Trophoblast cell (in vitro differentiated cells and primary cell): Measurements from ENCODE around the gene GPC4.

Experiments
- DNase-seq, 2 donors: peaks; one replicate each; pipeline ENCODE4 v3.0.0-alpha.2; 2016
- H2AFZ ChIP-seq: 2 replicates; pipeline ENCODE4 v1.6.1; 2013; ENCODE audit warnings: low read length, moderate library complexity, mild to moderate bottlenecking; ENCODE audit not compliant: insufficient read depth, poor library complexity
- H2AK5ac ChIP-seq: 2 replicates; pipeline ENCODE4 v1.6.1; 2013; ENCODE audit warnings: mild to moderate bottlenecking, low read length
- H2BK120ac ChIP-seq: 2 replicates; pipeline ENCODE4 v1.6.1; 2013; ENCODE audit warnings: low read length, mild to moderate bottlenecking, moderate library complexity; ENCODE audit not compliant: insufficient read depth, poor library complexity
- H2BK12ac ChIP-seq: 2 replicates; pipeline ENCODE4 v1.6.1; 2013; ENCODE audit warnings: mild to moderate bottlenecking, low read length, moderate library complexity
- H2BK5ac ChIP-seq: 2 replicates; pipeline ENCODE4 v1.6.1; 2013; ENCODE audit warnings: low read length, low read depth, moderate library complexity, mild to moderate bottlenecking; ENCODE audit not compliant: poor library complexity
- H3K14ac ChIP-seq: 2 replicates; pipeline ENCODE4 v1.6.1; 2013; ENCODE audit warnings: mild to moderate bottlenecking, low read length
- H3K18ac ChIP-seq: 2 replicates; pipeline ENCODE4 v1.6.1; 2013; ENCODE audit warnings: mild to moderate bottlenecking, low read length
- H3K23ac ChIP-seq: 2 replicates; pipeline ENCODE4 v1.6.1; 2013; ENCODE audit warnings: low read length
- H3K27ac ChIP-seq: 2 replicates; pipeline ENCODE4 v1.5.1; 2013; ENCODE audit warnings: low read depth, mild to moderate bottlenecking, inconsistent platforms, low read length, moderate library complexity
- H3K27me3 ChIP-seq: 2 replicates; pipeline ENCODE4 v1.6.1; 2013; ENCODE audit warnings: inconsistent platforms, mild to moderate bottlenecking, low read length, moderate library complexity; ENCODE audit not compliant: insufficient read depth
- H3K36me3 ChIP-seq, 2 experiments: 1 replicate in 1 of 2; 2 replicates in 1 of 2; pipeline ENCODE4 v1.6.1; 2013; ENCODE audit warnings: low read length in 2 of 2, mild to moderate bottlenecking in 2 of 2, moderate library complexity in 1 of 2; ENCODE audit not compliant: insufficient read depth in 2 of 2, control insufficient read depth in 1 of 2
- H3K4ac ChIP-seq: 2 replicates; pipeline ENCODE4 v1.6.1; 2013; ENCODE audit warnings: low read depth, mild to moderate bottlenecking, low read length, moderate library complexity
- H3K4me1 ChIP-seq, 2 experiments: 1 replicate in 1 of 2; 2 replicates in 1 of 2; pipeline ENCODE4 v1.6.1; 2013; ENCODE audit warnings: low read length in 2 of 2, mild to moderate bottlenecking in 2 of 2, moderate library complexity in 1 of 2; ENCODE audit not compliant: insufficient read depth in 2 of 2, control insufficient read depth in 1 of 2
- H3K4me2 ChIP-seq: 2 replicates; pipeline ENCODE4 v1.6.1; 2013; ENCODE audit warnings: inconsistent platforms, mild to moderate bottlenecking, low read length, moderate library complexity
- H3K4me3 ChIP-seq: 2 replicates; pipeline ENCODE4 v1.5.1; 2013; ENCODE audit warnings: mild to moderate bottlenecking, low read depth, low read length, inconsistent platforms
- H3K79me1 ChIP-seq: one replicate; pipeline ENCODE4 v1.6.1; 2013; ENCODE audit warnings: low read length
- H3K79me2 ChIP-seq: 2 replicates; pipeline ENCODE4 v1.6.1; 2013; ENCODE audit warnings: low read length, mild to moderate bottlenecking; ENCODE audit not compliant: control insufficient read depth, insufficient read depth, poor library complexity
- H3K9ac ChIP-seq: 2 replicates; pipeline ENCODE4 v1.6.1; 2013; ENCODE audit warnings: mild to moderate bottlenecking, low read length
- H3K9me3 ChIP-seq: 2 replicates; pipeline ENCODE4 v1.6.1; 2013; ENCODE audit warnings: low read depth, mild to moderate bottlenecking, control low read depth, inconsistent platforms, low read length; ENCODE audit not compliant: insufficient read depth
- H4K12ac ChIP-seq: 2 replicates; pipeline ENCODE4 v1.6.1; 2013; ENCODE audit warnings: low read depth, mild to moderate bottlenecking, low read length, moderate library complexity
- H4K8ac ChIP-seq: 2 replicates; pipeline ENCODE4 v1.6.1; 2013; ENCODE audit warnings: low read depth, mild to moderate bottlenecking, low read length, moderate library complexity
- H4K91ac ChIP-seq: one replicate; pipeline ENCODE4 v1.6.1; 2013; ENCODE audit warnings: low read depth, mild to moderate bottlenecking, low read length, moderate library complexity
- WGBS: extraction: QIAGEN DNeasy Blood & Tissue Kit; methylation state at CpG from one replicate; pipeline ENCODE4 v1.1.7; 2013; ENCODE audit warnings: missing lambda C conversion rate; ENCODE audit not compliant: insufficient read length, insufficient coverage; ENCODE audit errors: extremely low coverage; 5-methylcytosine and 5-hydroxymethylcytosine counted together

The GPC4 gene

GRCh38 chrX:133440081-133440796, 24.9 kb upstream of the GPC4 start:
- Histone ChIP-seq H3K23ac (no peak overlapping the region), H3K4me2 (no peak overlapping the region), H2BK120ac (no peak overlapping the region), H3K4me3 (no peak overlapping the region), H4K91ac (no peak overlapping the region), H3K36me3 (no peaks in the 10 kb centered on the region), H2AFZ (no peak overlapping the region), H3K4me1 (peaks cover 3 to 7% of the 10 kb centered on the region in 2 experiments), H4K12ac (no peak overlapping the region), H3K9ac (no peak overlapping the region), H2BK12ac (no peak overlapping the region), H4K8ac (no peak overlapping the region), H2AK5ac (no peak overlapping the region), H3K4ac (no peak overlapping the region), H3K79me2 (no peaks in the 10 kb centered on the region), H3K18ac (no peak overlapping the region), H2BK5ac (no peak overlapping the region), H3K79me1 (peaks cover 5% of the 10 kb centered on the region), H3K14ac (no peak overlapping the region), H3K27ac (no peak overlapping the region), H3K27me3 (no peaks in the 10 kb centered on the region), H3K9me3 (no peaks in the 10 kb centered on the region)
- no CpG with 5 or more reads among the region's 11 CpGs for WGBS
- no peak for DNase-seq

- Histone ChIP-seq H3K27ac (no peak overlapping the region), H3K27me3 (no peaks in the 10 kb centered on the region)
- WGBS, result no CpG with 5 or more reads among the region's 2 CpGs
Measured at GRCh38 chrX:133437766-133438165, 22.5 kb upstream of the GPC4 start.

GRCh38 chrX:133437356-133437755, 22.1 kb upstream of the GPC4 start:
- no peak overlapping the region for H2BK5ac ChIP-seq
- no peak overlapping the region for H3K4me2 ChIP-seq
- no peak overlapping the region for H3K18ac ChIP-seq
- DNase-seq, result no peak
- H3K36me3 ChIP-seq, result no peaks in the 10 kb centered on the region
- no peak overlapping the region for H3K14ac ChIP-seq
- H3K27me3 ChIP-seq, result no peaks in the 10 kb centered on the region
- no peaks in the 10 kb centered on the region for H3K79me2 ChIP-seq
- no peak overlapping the region for H3K23ac ChIP-seq
- peaks cover 3% of the 10 kb centered on the region for H3K79me1 ChIP-seq
- no peak overlapping the region for H3K4me3 ChIP-seq
- no peak overlapping the region for H2BK120ac ChIP-seq
- no peak overlapping the region for H2AFZ ChIP-seq
- H2BK12ac ChIP-seq, result no peak overlapping the region
- H3K4me1 ChIP-seq, result peaks cover 3 to 4% of the 10 kb centered on the region in 2 experiments
- no peak overlapping the region for H3K27ac ChIP-seq
- no peak overlapping the region for H3K9ac ChIP-seq
- no CpG with 5 or more reads among the region's 4 CpGs for WGBS
- H4K8ac ChIP-seq, result no peak overlapping the region
- H2AK5ac ChIP-seq, result no peak overlapping the region
- H4K12ac ChIP-seq, result peak overlapping the region; percentile 36
- no peaks in the 10 kb centered on the region for H3K9me3 ChIP-seq
- H4K91ac ChIP-seq, result no peak overlapping the region
- H3K4ac ChIP-seq, result no peak overlapping the region

More at GRCh38 chrX:133437766-133438165, 22.5 kb upstream of the GPC4 start:
- Histone ChIP-seq H3K9ac (no peak overlapping the region), H4K12ac (no peak overlapping the region), H3K14ac (no peak overlapping the region), H2BK5ac (no peak overlapping the region), H2AFZ (no peak overlapping the region), H3K4ac (no peak overlapping the region), H3K18ac (no peak overlapping the region), H3K9me3 (no peaks in the 10 kb centered on the region), H4K91ac (no peak overlapping the region), H3K4me2 (no peak overlapping the region), H3K36me3 (no peaks in the 10 kb centered on the region), H2BK120ac (no peak overlapping the region), H3K23ac (no peak overlapping the region), H2BK12ac (no peak overlapping the region), H3K79me2 (no peaks in the 10 kb centered on the region), H3K4me1 (peaks cover 3% of the 10 kb centered on the region in 2 experiments), H2AK5ac (no peak overlapping the region), H3K79me1 (peaks cover 2% of the 10 kb centered on the region), H3K4me3 (no peak overlapping the region), H4K8ac (no peak overlapping the region)
- no peak for DNase-seq

DNA sequence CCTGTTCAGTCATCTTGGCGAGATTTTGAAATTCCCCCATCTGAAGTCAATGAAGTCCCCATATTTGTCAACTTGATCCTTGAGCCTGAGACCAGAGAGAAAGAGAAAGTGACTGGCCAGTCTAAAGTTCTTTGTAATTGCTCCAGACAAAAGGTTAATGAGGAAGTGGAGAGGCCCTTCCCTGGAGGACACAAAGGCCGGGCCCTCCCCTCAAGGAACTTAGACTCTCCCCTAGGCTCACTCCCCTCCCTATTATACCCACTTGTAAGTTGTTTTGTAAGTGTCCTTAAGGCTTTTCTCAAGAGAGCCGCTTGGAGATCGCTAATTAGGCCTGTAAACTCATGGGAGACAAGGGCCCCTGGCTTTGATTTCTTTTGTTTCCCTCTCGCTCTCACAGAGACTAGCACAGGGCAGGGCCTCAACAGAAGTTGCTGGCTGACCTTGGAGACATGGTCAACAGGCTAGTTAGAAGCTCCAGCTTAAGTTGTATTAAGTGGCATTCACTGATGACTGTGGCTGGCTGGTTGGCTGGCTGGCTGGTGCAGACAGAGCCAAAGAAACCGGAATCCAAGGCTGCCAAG, 20.3 kb upstream of the GPC4 start:
- Histone ChIP-seq H4K12ac (no peak overlapping the region), H2AFZ (no peak overlapping the region), H3K4me2 (no peak overlapping the region), H4K91ac (no peak overlapping the region), H3K36me3 (no peaks in the 10 kb centered on the region), H3K4ac (no peak overlapping the region), H4K8ac (no peak overlapping the region), H2BK5ac (no peak overlapping the region), H2BK120ac (no peak overlapping the region), H3K27me3 (no peaks in the 10 kb centered on the region), H3K27ac (no peak overlapping the region), H3K9me3 (no peaks in the 10 kb centered on the region), H3K4me3 (no peak overlapping the region), H2BK12ac (no peak overlapping the region), H3K79me2 (no peaks in the 10 kb centered on the region), H3K23ac (no peak overlapping the region), H3K18ac (no peak overlapping the region), H3K14ac (no peak overlapping the region), H3K4me1 (peaks cover 3 to 5% of the 10 kb centered on the region in 2 experiments), H3K9ac (no peak overlapping the region), H2AK5ac (no peak overlapping the region), H3K79me1 (peaks cover 3% of the 10 kb centered on the region)
- DNase-seq, result no peak
- no CpG with 5 or more reads among the region's 6 CpGs for WGBS
